Thyroid gland (tissue), 4 donors: ENCODE results near the gene ZFHX2. TPM values are rescaled to one million over a fixed set of nuclear protein-coding genes. Genes with fewer than 3 reads are reported as not detected.

ENCODE experiments used
- DNase-seq, 2 donors: peaks; one replicate each; pipeline ENCODE4 v3.0.0-alpha.2; 2019
- H3K27ac ChIP-seq, 3 donors: fragments of 200-600 bp; sonication (generic); 1 replicate in 2 of 3; 2 replicates in 1 of 3; pipeline ENCODE4 v1.5.1; 2016 to 2019; ENCODE audit warnings: mild to moderate bottlenecking in 1 of 3, moderate library complexity in 1 of 3
- H3K27me3 ChIP-seq: fragments of 200-600 bp; sonication (generic); one replicate; pipeline ENCODE4 v1.5.1; 2019
- H3K36me3 ChIP-seq, 2 donors: fragments of 200-600 bp; sonication (generic); one replicate each; pipeline ENCODE4 v1.5.1; 2016 to 2019
- H3K4me1 ChIP-seq, 2 donors: fragments of 200-600 bp; sonication (generic); one replicate each; pipeline ENCODE4 v1.5.1; 2017 to 2019
- H3K4me3 ChIP-seq, 3 donors: fragments of 200-600 bp; sonication (generic); replicated peaks in 1 of 3; 1 replicate in 2 of 3; 2 replicates in 1 of 3; pipeline ENCODE4 v1.5.1; 2016; ENCODE audit warnings: mild to moderate bottlenecking in 1 of 3
- H3K9me3 ChIP-seq: fragments of 200-600 bp; sonication (generic); one replicate; pipeline ENCODE4 v1.5.1; 2017
- CTCF ChIP-seq, 6 experiments: fragments of 200-600 bp in 3 of 6; fragments of 450-650 bp in 3 of 6; sonication (generic) in 3 of 6; IDR thresholded peaks; one replicate each; pipeline ENCODE4 v1.5.1; 2016 to 2019; ENCODE audit warnings: antibody characterized with exemption in 6 of 6, mild to moderate bottlenecking in 2 of 6, inconsistent platforms in 1 of 6, moderate library complexity in 1 of 6
- POLR2A ChIP-seq, 2 donors: fragments of 450-650 bp; IDR thresholded peaks; one replicate each; pipeline ENCODE4 v1.6.1; 2017; ENCODE audit warnings: antibody characterized with exemption in 2 of 2, mild to moderate bottlenecking in 2 of 2, moderate library complexity in 1 of 2
- WGBS, 2 donors: methylation state at CpG; one replicate each; pipeline ENCODE4 v1.1.5; 2017; 5-methylcytosine and 5-hydroxymethylcytosine counted together
- intact Hi-C: fragments of 100-400 bp; cut with DNase I; formaldehyde crosslinking; loops from one replicate; pipeline ENCODE4 v1.15.1; 2023
- total RNA-seq, 4 donors: library from RNA; depleted of rRNA; stranded (reverse); fragments of >200 nt; gene quantifications; one replicate each; pipeline ENCODE4 v1.2.3, GENCODE V29; 2016

ZFHX2 gene
- total RNA-seq, 4 donors from 2014 or later = 0.46 to 2.3 (median 1.4) TPM

GRCh38 chr14:23566112-23566777 lies 14.7 kb upstream of the ZFHX2 start:
- no peak for TF ChIP-seq POLR2A (IDR thresholded peaks at IDR 0.05)
- TF ChIP-seq CTCF (IDR thresholded peaks at IDR 0.05) = no peak
- WGBS, 2 donors = 92 to 100% methylated on average over 5 to 10 of the region's 10 CpGs
- H3K27me3 ChIP-seq = no peaks in the 10 kb centered on the region
- H3K4me1 ChIP-seq = peaks cover 6 to 9% of the 10 kb centered on the region in 2 donors
- peak overlapping the region in 1 of 3 donors; percentile 60 for H3K4me3 ChIP-seq
- intact Hi-C loops = no loop called here
- H3K9me3 ChIP-seq = no peaks in the 10 kb centered on the region
- peaks cover 7 to 8% of the 10 kb centered on the region in 2 donors for H3K36me3 ChIP-seq
- no peak for DNase-seq
- no peak overlapping the region for H3K27ac ChIP-seq

GRCh38 chr14:23565626-23566025 lies 14.1 kb upstream of the ZFHX2 start:
- WGBS, 2 donors = 74 to 89% methylated on average over 5 to 11 of the region's 11 CpGs
- intact Hi-C loops = no loop called here
- no peak for DNase-seq

GRCh38 chr14:23564876-23565275 lies 13.3 kb upstream of the ZFHX2 start:
- no peak overlapping the region for H3K27ac ChIP-seq
- intact Hi-C loops = loop anchor here (5.0 kb wide), 1 partner anchor 88 kb away; no protein-coding TSS in a partner anchor
- H3K4me1 ChIP-seq = peaks cover 6 to 9% of the 10 kb centered on the region in 2 donors
- no peaks in the 10 kb centered on the region for H3K27me3 ChIP-seq
- DNase-seq = no peak
- no peak overlapping the region for H3K4me3 ChIP-seq
- H3K9me3 ChIP-seq = no peaks in the 10 kb centered on the region
- H3K36me3 ChIP-seq = peaks cover 10 to 13% of the 10 kb centered on the region in 2 donors
- TF ChIP-seq CTCF (IDR thresholded peaks at IDR 0.05) (no peak), POLR2A (IDR thresholded peaks at IDR 0.05) (no peak)
- 78 to 96% methylated on average over 7 of the region's 7 CpGs for WGBS, 2 donors

More at GRCh38 chr14:23565626-23566025, 14.1 kb upstream of the ZFHX2 start:
- no peak for TF ChIP-seq CTCF (IDR thresholded peaks at IDR 0.05)
- TF ChIP-seq POLR2A (IDR thresholded peaks at IDR 0.05) = no peak
- H3K36me3 ChIP-seq = peaks cover 7 to 13% of the 10 kb centered on the region in 2 donors
- H3K9me3 ChIP-seq = no peaks in the 10 kb centered on the region
- H3K27me3 ChIP-seq = no peaks in the 10 kb centered on the region
- H3K4me1 ChIP-seq = peaks cover 6 to 9% of the 10 kb centered on the region in 2 donors
- no peak overlapping the region for H3K4me3 ChIP-seq
- H3K27ac ChIP-seq = no peak overlapping the region

- Histone ChIP-seq H3K27ac (no peak overlapping the region), H3K9me3 (no peaks in the 10 kb centered on the region), H3K4me3 (no peak overlapping the region), H3K27me3 (no peaks in the 10 kb centered on the region), H3K4me1 (peaks cover 6 to 9% of the 10 kb centered on the region in 2 donors), H3K36me3 (peaks cover 13 to 19% of the 10 kb centered on the region in 2 donors)
- WGBS, 2 donors = 90 to 92% methylated on average over 13 of the region's 13 CpGs
- intact Hi-C loops = loop anchor here (5.0 kb wide), 1 partner anchor 87 kb away; no protein-coding TSS in a partner anchor
- no peak for DNase-seq
- no peak for TF ChIP-seq CTCF (IDR thresholded peaks at IDR 0.05)
Observed at GRCh38 chr14:23564181-23564812, 12.7 kb upstream of the ZFHX2 start.
